G401 (cell line): ENCODE results near the gene TNFRSF1A. TPM values are rescaled to one million over a fixed set of nuclear protein-coding genes. Genes with fewer than 3 reads are reported as not detected.
"Not testable (repeated sequence)": the region's sequence is repeated elsewhere in the genome, so short reads cannot be mapped to it uniquely, and the experiment has no call there.

Source experiments
- DNase-seq: peaks from one replicate; pipeline ENCODE4 v3.0.0-alpha.2; 2015; ENCODE audit warnings: low spot score
- in situ Hi-C: cut with HindIII; loops from 2 replicates; pipeline ENCODE4 v1.10.0; 2016; ENCODE audit warnings: low sequenced_read_pairs, mixed read lengths
- total RNA-seq: library from RNA; depleted of rRNA; stranded (reverse); fragments of >200 nt; shearing (Covaris generic); gene quantifications from 2 replicates; pipeline ENCODE4 v1.2.3, GENCODE V29; 2014

The TNFRSF1A gene
- total RNA-seq, 1 experiment from 2014 or later: 118 TPM

- DNase-seq: no peak
- in situ Hi-C loops: no loop called here
Measured at GRCh38 chr12:6361834-6362233, 20.0 kb upstream of the TNFRSF1A start.

- in situ Hi-C loops: no loop called here
- no peak for DNase-seq
Measured at GRCh38 chr12:6360578-6361490, 19.0 kb upstream of the TNFRSF1A start.

- in situ Hi-C loops: no loop called here
- DNase-seq: no peak
Measured at GRCh38 chr12:6360080-6360571, 18.2 kb upstream of the TNFRSF1A start.

GRCh38 chr12:6358881-6359280, 17.0 kb upstream of the TNFRSF1A start:
- no peak for DNase-seq
- in situ Hi-C loops: no loop called here

GRCh38 chr12:6356374-6356820, 14.5 kb upstream of the TNFRSF1A start:
- in situ Hi-C loops: no loop called here
- DNase-seq: no peak

- in situ Hi-C loops: no loop called here
- no peak for DNase-seq
Measured at GRCh38 chr12:6355491-6356373, 13.9 kb upstream of the TNFRSF1A start.

GRCh38 chr12:6354495-6355393, 12.9 kb upstream of the TNFRSF1A start:
- no peak for DNase-seq
- in situ Hi-C loops: no loop called here

GRCh38 chr12:6352193-6353173, 10.6 kb upstream of the TNFRSF1A start:
- in situ Hi-C loops: no loop called here
- no peak for DNase-seq

- in situ Hi-C loops: no loop called here
- no peak for DNase-seq
Measured at GRCh38 chr12:6351622-6352021, 9.7 kb upstream of the TNFRSF1A start.

- in situ Hi-C loops: no loop called here
- DNase-seq: no peak
Measured at GRCh38 chr12:6347367-6348338, 5.8 kb upstream of the TNFRSF1A start.

GRCh38 chr12:6346942-6347341, 5.1 kb upstream of the TNFRSF1A start:
- DNase-seq: no peak
- in situ Hi-C loops: no loop called here

GRCh38 chr12:6346235-6346832, 4.5 kb upstream of the TNFRSF1A start:
- DNase-seq: no peak
- in situ Hi-C loops: no loop called here

GRCh38 chr12:6345319-6346091, 3.6 kb upstream of the TNFRSF1A start:
- DNase-seq: no peak
- in situ Hi-C loops: no loop called here

GRCh38 chr12:6344101-6344660, 2.3 kb upstream of the TNFRSF1A start:
- DNase-seq, in situ Hi-C loops: not testable (repeated sequence)

- DNase-seq: no peak
- in situ Hi-C loops: no loop called here
Measured at GRCh38 chr12:6343518-6343917, 1.6 kb upstream of the TNFRSF1A start.
